Testis (tissue), 3 donors: ENCODE data around the gene CCDC144A. TPM values are rescaled to one million over a fixed set of nuclear protein-coding genes. Genes with fewer than 3 reads are reported as not detected.
"Not testable (repeated sequence)": the region's sequence is repeated elsewhere in the genome, so short reads cannot be mapped to it uniquely, and the experiment has no call there.

Experiments used
- DNase-seq: peaks from one replicate; pipeline ENCODE4 v3.0.0-alpha.2; 2019
- H3K27ac ChIP-seq, 2 donors: fragments of 200-600 bp; sonication (generic); one replicate each; pipeline ENCODE4 v1.5.1; 2019
- H3K27me3 ChIP-seq: fragments of 200-600 bp; sonication (generic); one replicate; pipeline ENCODE4 v1.5.1; 2019
- H3K36me3 ChIP-seq: fragments of 200-600 bp; sonication (generic); one replicate; pipeline ENCODE4 v1.5.1; 2017; ENCODE audit warnings: low read depth; ENCODE audit errors: missing control alignments
- H3K4me1 ChIP-seq: fragments of 200-600 bp; sonication (generic); one replicate; pipeline ENCODE4 v1.5.1; 2019
- H3K4me3 ChIP-seq, 2 donors: fragments of 200-600 bp; sonication (generic); one replicate each; pipeline ENCODE4 v1.5.1; 2017 to 2019
- H3K9me3 ChIP-seq: fragments of 200-600 bp; sonication (generic); one replicate; pipeline ENCODE4 v1.5.1; 2017
- CTCF ChIP-seq, 3 experiments: fragments of 450-650 bp in 2 of 3; fragments of 200-600 bp in 1 of 3; sonication (generic) in 1 of 3; IDR thresholded peaks; one replicate each; pipeline ENCODE4 v1.5.1; 2016 to 2019; ENCODE audit warnings: antibody characterized with exemption in 3 of 3, mild to moderate bottlenecking in 2 of 3, moderate library complexity in 1 of 3
- POLR2A ChIP-seq: fragments of 450-650 bp; IDR thresholded peaks from one replicate; pipeline ENCODE4 v1.6.1; 2017; ENCODE audit warnings: antibody characterized with exemption, mild to moderate bottlenecking, moderate library complexity
- WGBS, 2 donors: methylation state at CpG; one replicate each; pipeline ENCODE4 v1.1.5; 2018; 5-methylcytosine and 5-hydroxymethylcytosine counted together
- intact Hi-C: fragments of 100-400 bp; cut with DNase I; formaldehyde crosslinking; loops from one replicate; pipeline ENCODE4 v1.15.1; 2023; ENCODE audit warnings: low total_unique reads
- polyA plus RNA-seq: library from polyadenylated mRNA; stranded (reverse); fragments of 350-450 nt; fragmentation: Illumina TruSeq; extraction: RNeasy Lipid Tissue Mini Kit (QIAGEN cat#74804); gene quantifications from one replicate; pipeline ENCODE4 v1.2.3, GENCODE V29; 2014; ENCODE audit warnings: low read depth, low replicate concordance; ENCODE audit not compliant: insufficient read depth
- total RNA-seq, 2 donors: library from RNA; depleted of rRNA; stranded (reverse); fragments of >200 nt; gene quantifications; one replicate each; pipeline ENCODE4 v1.2.3, GENCODE V29; 2016

The CCDC144A gene
- total and polyA plus RNA-seq, 3 donors from 2014 or later = 8.9 to 144 (median 97.8) TPM

- Histone ChIP-seq H3K27me3 (no peaks in the 10 kb centered on the region), H3K4me3 (peak within 1 kb of the TSS; percentile 81 to 87), H3K4me1 (peaks cover 9% of the 10 kb centered on the region), H3K36me3 (no peaks in the 10 kb centered on the region), H3K27ac (peak within 1 kb of the TSS; percentile 94 to 99), H3K9me3 (no peaks in the 10 kb centered on the region)
- peak; percentile 95 for DNase-seq
- TF ChIP-seq CTCF (IDR thresholded peaks at IDR 0.05) (peak in 2 of 3 experiments; percentile 7 to 14), POLR2A (no peak)
- intact Hi-C loops = no loop called here
- WGBS, 2 donors = 0% methylated on average over 22 to 55 of the region's 55 CpGs
These were observed 36.5 kb upstream of the CCDC144A start, which contains the start of gene ZNF624 for GRCh38 chr17:16653367-16654041. Gene ZNF624, minus strand, starts transcription at chr17:16653850.

DNA sequence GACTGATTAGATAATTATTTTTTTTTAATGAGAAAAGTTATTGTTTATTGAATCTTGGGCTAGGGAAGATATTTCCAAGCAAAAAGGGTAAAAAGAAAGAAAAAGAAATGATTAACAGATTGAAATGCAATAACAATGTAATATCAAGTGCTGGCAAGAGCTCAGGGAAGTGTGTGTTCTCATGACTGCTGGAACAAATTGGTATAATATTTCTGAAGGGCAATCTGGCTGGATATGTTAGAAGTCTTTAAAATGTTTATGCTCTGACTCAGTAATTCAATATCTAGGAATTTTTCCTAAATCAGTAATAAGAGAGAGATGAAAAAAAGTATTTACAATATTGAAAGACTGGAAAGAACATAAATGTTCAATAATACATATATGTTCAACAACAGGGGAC lies 28.8 kb upstream of the CCDC144A start:
- intact Hi-C loops = no loop called here
- H3K4me1 ChIP-seq = no peaks in the 10 kb centered on the region
- no peak overlapping the region for H3K27ac ChIP-seq
- DNase-seq = no peak
- H3K4me3 ChIP-seq = no peak overlapping the region
- no peaks in the 10 kb centered on the region for H3K36me3 ChIP-seq
- H3K27me3 ChIP-seq = no peaks in the 10 kb centered on the region
- no peaks in the 10 kb centered on the region for H3K9me3 ChIP-seq
- TF ChIP-seq POLR2A (no peak), CTCF (IDR thresholded peaks at IDR 0.05) (no peak)

GRCh38 chr17:16662936-16663335 lies 27.1 kb upstream of the CCDC144A start:
- intact Hi-C loops = no loop called here
- Histone ChIP-seq H3K27ac (no peak overlapping the region), H3K27me3 (no peaks in the 10 kb centered on the region), H3K4me1 (no peaks in the 10 kb centered on the region), H3K36me3 (no peaks in the 10 kb centered on the region), H3K9me3 (no peaks in the 10 kb centered on the region), H3K4me3 (no peak overlapping the region)
- no peak for DNase-seq
- TF ChIP-seq POLR2A (no peak), CTCF (IDR thresholded peaks at IDR 0.05) (no peak)
- WGBS, 2 donors = 89 to 91% methylated on average over 1 of the region's 1 CpG

GRCh38 chr17:16666553-16666906 lies 23.5 kb upstream of the CCDC144A start:
- intact Hi-C loops, H3K36me3 ChIP-seq, H3K9me3 ChIP-seq, H3K4me1 ChIP-seq, DNase-seq, H3K27me3 ChIP-seq: not testable (repeated sequence)
- H3K27ac ChIP-seq = peak overlapping the region; percentile 74 to 78
- peak overlapping the region; percentile 50 to 72 for H3K4me3 ChIP-seq
- 20 to 56% methylated on average over 12 to 22 of the region's 24 CpGs for WGBS, 2 donors

- 1 to 4% methylated on average over 30 to 57 of the region's 61 CpGs for WGBS, 2 donors
- H3K27ac ChIP-seq = peak overlapping the region; percentile 74 to 78
- H3K4me1 ChIP-seq, H3K36me3 ChIP-seq, intact Hi-C loops, H3K27me3 ChIP-seq, H3K9me3 ChIP-seq: not testable (repeated sequence)
- H3K4me3 ChIP-seq = peak overlapping the region; percentile 50 to 72
- peak; percentile 81 for DNase-seq
These were observed 23.0 kb upstream of the CCDC144A start for GRCh38 chr17:16666907-16667636.
